Right cardiac atrium (tissue), 5 donors: ENCODE results near the gene ZC3H13. TPM values are rescaled to one million over a fixed set of nuclear protein-coding genes. Genes with fewer than 3 reads are reported as not detected.

Experiments used
- ATAC-seq, 2 donors: fragments of 200-7000 bp; cut with Tn5 transposase; one replicate each; pipeline versions ENCODE4 v1.8.0 to v1.9.1; 2020; ENCODE audit warnings: moderate library complexity in 2 of 2, mild to moderate bottlenecking in 1 of 2
- DNase-seq, 3 donors: peaks; one replicate each; pipeline ENCODE4 v3.0.0-alpha.2; 2020
- H3K27ac ChIP-seq: one replicate; pipeline ENCODE4 v1.5.1; 2013; ENCODE audit warnings: mild to moderate bottlenecking, low read length, control low read depth, moderate library complexity
- H3K27me3 ChIP-seq: one replicate; pipeline ENCODE4 v1.6.1; 2013; ENCODE audit not compliant: control insufficient read depth, insufficient read depth
- H3K4me1 ChIP-seq: one replicate; pipeline ENCODE4 v1.6.1; 2013; ENCODE audit warnings: low read length; ENCODE audit not compliant: control insufficient read depth, insufficient read depth
- H3K4me3 ChIP-seq: one replicate; pipeline ENCODE4 v1.5.1; 2013; ENCODE audit warnings: low read length, control low read depth
- H3K9me3 ChIP-seq: one replicate; pipeline ENCODE4 v1.6.1; 2013; ENCODE audit warnings: low read length; ENCODE audit not compliant: control insufficient read depth
- WGBS: extraction: QIAGEN DNeasy Blood & Tissue Kit; methylation state at CpG from one replicate; pipeline ENCODE4 v1.1.7; 2013; 5-methylcytosine and 5-hydroxymethylcytosine counted together
- intact Hi-C, 4 donors: fragments of 100-400 bp; cut with DNase I; formaldehyde crosslinking; loops; one replicate each; pipeline versions ENCODE4 v1.11.0 to v1.14.0; 2022 to 2023
- polyA plus RNA-seq: library from polyadenylated mRNA; stranded (reverse); fragments of 200-250 nt; gene quantifications from one replicate; pipeline ENCODE4 v1.2.3, GENCODE V29; 2013
- total RNA-seq, 4 donors: library from RNA; stranded (reverse); fragmentation: NEBNext Ultra II Directional; extraction: Animal tissue kit (Norgen Biotek cat#: 25700); gene quantifications; one replicate each; pipeline ENCODE4 v1.2.1, GENCODE V29; 2021
- donor health status: healthy with polysubstance abuse.
- donor health status: DM: no; HTN: yes; CAD: no.
- donor health status: DM: no; HTN: no; CAD: no.
- donor health status: DM: no; HTN: yes; CAD: no; lungs with severe emphysema.
- donor health status: DM: yes; HTN: yes; CAD: no.

ZC3H13 gene
- total and polyA plus RNA-seq, 5 donors, result 14.2 to 42.0 (median 34.6) TPM

DNA sequence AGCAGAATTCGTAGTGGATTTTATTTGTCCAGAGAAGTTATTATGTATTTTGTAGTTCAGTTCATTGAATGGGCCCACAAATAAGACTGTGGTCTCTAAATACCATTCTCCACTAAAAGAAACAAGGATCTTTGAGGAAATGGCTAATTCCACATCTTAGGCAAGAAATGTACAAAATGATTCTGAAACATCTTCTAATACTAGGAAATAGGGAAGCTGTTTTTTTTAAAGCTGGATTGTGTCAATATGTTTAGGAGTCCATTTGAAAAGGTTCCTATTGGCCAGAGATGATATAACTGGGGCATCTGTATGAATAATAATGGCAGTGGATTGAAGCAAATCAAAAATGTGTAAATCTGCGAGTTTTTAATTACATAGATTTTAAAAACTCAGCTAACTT, 112.5 kb downstream of the ZC3H13 start:
- ATAC-seq (no peak), DNase-seq (no peak)
- WGBS, result 86% methylated on average over 2 of the region's 2 CpGs
- no peak overlapping the region for H3K4me3 ChIP-seq
- H3K27me3 ChIP-seq, result no peaks in the 10 kb centered on the region
- H3K27ac ChIP-seq, result no peak overlapping the region
- no peaks in the 10 kb centered on the region for H3K4me1 ChIP-seq
- H3K9me3 ChIP-seq, result no peaks in the 10 kb centered on the region
- intact Hi-C loops, result no loop called here

GRCh38 chr13:45936621-45937020, 115.9 kb downstream of the ZC3H13 start:
- H3K9me3 ChIP-seq, result no peaks in the 10 kb centered on the region
- DNase-seq, result no peak
- intact Hi-C loops, result no loop called here
- no peaks in the 10 kb centered on the region for H3K27me3 ChIP-seq
- no peak for ATAC-seq
- no peak overlapping the region for H3K4me3 ChIP-seq
- no peak overlapping the region for H3K27ac ChIP-seq
- no peaks in the 10 kb centered on the region for H3K4me1 ChIP-seq
- WGBS, result 52% methylated on average over 4 of the region's 4 CpGs

GRCh38 chr13:45934283-45934682, 118.3 kb downstream of the ZC3H13 start:
- DNase-seq (no peak), ATAC-seq (no peak)
- H3K27ac ChIP-seq, result no peak overlapping the region
- no peaks in the 10 kb centered on the region for H3K4me1 ChIP-seq
- WGBS, result 87% methylated on average over 5 of the region's 5 CpGs
- H3K9me3 ChIP-seq, result no peaks in the 10 kb centered on the region
- no peaks in the 10 kb centered on the region for H3K27me3 ChIP-seq
- H3K4me3 ChIP-seq, result no peak overlapping the region
- intact Hi-C loops, result no loop called here

DNA sequence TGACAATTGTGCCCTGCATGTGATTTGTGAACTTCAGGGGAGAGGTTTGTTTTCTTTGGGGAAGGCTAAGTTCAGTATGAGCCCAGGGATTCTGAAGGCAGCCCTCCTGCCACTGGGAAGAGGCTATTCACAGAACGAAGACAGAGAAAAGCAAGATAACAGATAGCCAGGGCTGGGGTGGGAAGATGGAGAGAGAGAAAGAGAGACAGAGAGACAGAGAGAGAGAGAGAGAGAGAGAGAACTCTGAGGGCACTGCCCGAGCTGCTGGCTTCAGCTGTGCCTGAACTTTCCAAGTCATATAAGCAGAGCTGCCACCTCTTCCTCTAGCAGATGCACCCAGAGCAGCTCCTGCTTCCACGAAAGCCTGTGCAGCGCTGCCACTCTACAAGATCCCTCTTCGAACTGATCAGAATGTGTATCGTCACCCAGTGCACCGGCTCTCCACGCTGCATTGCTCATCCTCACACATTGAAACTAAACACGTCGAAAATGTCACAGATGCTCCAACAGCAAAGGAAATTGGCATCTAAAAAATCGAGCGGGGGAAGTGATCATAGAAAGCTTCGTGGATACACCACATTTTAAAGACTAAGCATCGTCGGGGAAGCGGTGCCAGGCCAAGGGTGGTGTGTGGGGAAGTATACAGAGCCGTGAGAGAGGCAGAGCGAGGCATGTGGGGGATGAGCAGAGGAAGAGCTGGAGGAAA, 119.2 kb downstream of the ZC3H13 start:
- ATAC-seq (no peak), DNase-seq (no peak)
- H3K27me3 ChIP-seq, result no peaks in the 10 kb centered on the region
- 63% methylated on average over 18 of the region's 18 CpGs for WGBS
- no peaks in the 10 kb centered on the region for H3K4me1 ChIP-seq
- no peaks in the 10 kb centered on the region for H3K9me3 ChIP-seq
- intact Hi-C loops, result no loop called here
- no peak overlapping the region for H3K4me3 ChIP-seq
- no peak overlapping the region for H3K27ac ChIP-seq

GRCh38 chr13:45932676-45933075, 119.9 kb downstream of the ZC3H13 start:
- DNase-seq (no peak), ATAC-seq (peak in 1 of 2 donors; percentile 47)
- 50% methylated on average over 3 of the region's 3 CpGs for WGBS
- no peaks in the 10 kb centered on the region for H3K9me3 ChIP-seq
- H3K4me3 ChIP-seq, result no peak overlapping the region
- H3K27me3 ChIP-seq, result no peaks in the 10 kb centered on the region
- intact Hi-C loops, result no loop called here
- no peaks in the 10 kb centered on the region for H3K4me1 ChIP-seq
- H3K27ac ChIP-seq, result no peak overlapping the region

GRCh38 chr13:45932172-45932571, 120.4 kb downstream of the ZC3H13 start:
- no peak overlapping the region for H3K4me3 ChIP-seq
- intact Hi-C loops, result no loop called here
- H3K9me3 ChIP-seq, result no peaks in the 10 kb centered on the region
- no peaks in the 10 kb centered on the region for H3K27me3 ChIP-seq
- no peak overlapping the region for H3K27ac ChIP-seq
- no peaks in the 10 kb centered on the region for H3K4me1 ChIP-seq
- ATAC-seq (no peak), DNase-seq (no peak)
- 61% methylated on average over 5 of the region's 5 CpGs for WGBS

GRCh38 chr13:45931211-45931610, 121.3 kb downstream of the ZC3H13 start:
- H3K4me1 ChIP-seq, result no peaks in the 10 kb centered on the region
- DNase-seq, result no peak
- no peak for ATAC-seq
- 87% methylated on average over 3 of the region's 3 CpGs for WGBS
- no peak overlapping the region for H3K27ac ChIP-seq
- H3K9me3 ChIP-seq, result no peaks in the 10 kb centered on the region
- no peaks in the 10 kb centered on the region for H3K27me3 ChIP-seq
- intact Hi-C loops, result no loop called here
- no peak overlapping the region for H3K4me3 ChIP-seq

- H3K9me3 ChIP-seq, result no peaks in the 10 kb centered on the region
- intact Hi-C loops, result no loop called here
- no peaks in the 10 kb centered on the region for H3K27me3 ChIP-seq
- no peak overlapping the region for H3K4me3 ChIP-seq
- 62% methylated on average over 7 of the region's 7 CpGs for WGBS
- no peak overlapping the region for H3K27ac ChIP-seq
- ATAC-seq (no peak), DNase-seq (no peak)
- no peaks in the 10 kb centered on the region for H3K4me1 ChIP-seq
Observed at GRCh38 chr13:45930177-45930576, 122.4 kb downstream of the ZC3H13 start.

DNA sequence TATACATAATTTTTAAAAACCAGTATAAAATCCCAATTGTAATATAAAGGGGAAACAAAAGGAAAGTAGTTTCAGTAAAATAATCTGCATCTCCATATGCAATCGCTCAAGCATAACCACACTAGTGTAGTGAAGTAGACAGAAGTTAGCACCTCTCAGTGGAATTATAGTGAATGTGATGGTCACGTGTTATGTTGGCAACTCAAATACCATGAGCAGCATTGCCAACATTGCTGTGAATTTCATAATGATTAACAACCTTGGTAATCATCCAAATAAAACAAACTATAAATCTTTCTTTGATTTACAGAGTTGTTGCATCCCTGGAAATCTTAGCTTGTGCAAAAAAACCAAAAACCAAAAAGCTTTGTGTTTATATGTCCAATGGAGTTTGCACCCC, 123.7 kb downstream of the ZC3H13 start:
- Histone ChIP-seq H3K27ac (no peak overlapping the region), H3K9me3 (no peaks in the 10 kb centered on the region), H3K27me3 (no peaks in the 10 kb centered on the region), H3K4me3 (no peak overlapping the region), H3K4me1 (no peaks in the 10 kb centered on the region)
- 56% methylated on average over 2 of the region's 2 CpGs for WGBS
- intact Hi-C loops, result no loop called here
- DNase-seq, result no peak
- no peak for ATAC-seq

DNA sequence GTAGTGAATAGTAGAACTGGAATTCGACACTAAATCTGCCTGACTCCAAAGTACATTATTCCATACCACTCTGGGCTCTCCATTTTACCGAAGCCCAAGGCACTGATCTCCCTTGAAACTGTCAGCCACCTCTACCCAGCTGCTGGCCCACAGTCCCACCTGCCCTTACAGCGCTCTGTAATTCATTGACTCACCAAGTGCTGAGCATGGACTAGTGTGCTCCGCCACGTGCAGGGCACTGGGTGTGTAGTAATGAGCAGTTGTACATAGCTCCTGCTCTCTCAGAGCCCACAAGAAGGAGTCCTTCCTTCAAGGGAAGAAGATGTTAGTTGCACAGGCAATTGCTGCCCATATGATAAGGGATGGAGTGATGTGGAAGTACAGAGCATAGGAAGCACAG, 124.4 kb downstream of the ZC3H13 start:
- H3K4me3 ChIP-seq, result no peak overlapping the region
- no peak overlapping the region for H3K27ac ChIP-seq
- ATAC-seq, result no peak
- intact Hi-C loops, result no loop called here
- DNase-seq, result no peak
- 94% methylated on average over 5 of the region's 5 CpGs for WGBS
- H3K27me3 ChIP-seq, result no peaks in the 10 kb centered on the region
- no peaks in the 10 kb centered on the region for H3K4me1 ChIP-seq
- no peaks in the 10 kb centered on the region for H3K9me3 ChIP-seq

- 77% methylated on average over 3 of the region's 3 CpGs for WGBS
- DNase-seq (no peak), ATAC-seq (no peak)
- intact Hi-C loops, result no loop called here
- H3K27me3 ChIP-seq, result no peaks in the 10 kb centered on the region
- no peaks in the 10 kb centered on the region for H3K4me1 ChIP-seq
- no peaks in the 10 kb centered on the region for H3K9me3 ChIP-seq
- H3K4me3 ChIP-seq, result no peak overlapping the region
- no peak overlapping the region for H3K27ac ChIP-seq
Observed at GRCh38 chr13:45926741-45927140, 125.8 kb downstream of the ZC3H13 start.

- intact Hi-C loops, result no loop called here
- H3K27ac ChIP-seq, result no peak overlapping the region
- 81% methylated on average over 3 of the region's 3 CpGs for WGBS
Observed at GRCh38 chr13:45925151-45925550, 127.4 kb downstream of the ZC3H13 start.

More at GRCh38 chr13:45925151-45925550, 127.4 kb downstream of the ZC3H13 start:
- DNase-seq, result no peak
- no peaks in the 10 kb centered on the region for H3K9me3 ChIP-seq
- no peak overlapping the region for H3K4me3 ChIP-seq
- ATAC-seq, result no peak
- no peaks in the 10 kb centered on the region for H3K27me3 ChIP-seq
- no peaks in the 10 kb centered on the region for H3K4me1 ChIP-seq
